BJ (cell line): ENCODE data around the gene DUSP7. TPM values are rescaled to one million over a fixed set of nuclear protein-coding genes. Genes with fewer than 3 reads are reported as not detected.

Experiments used
- CTCF ChIA-PET: fragments of 350-600 bp; formaldehyde crosslinking; extraction: SDS; loops from one replicate; lab custom pipeline; 2021; ENCODE audit warnings: antibody characterized with exemption, inconsistent platforms; lab: Yijun Ruan, JAX
- POLR2A ChIA-PET: fragments of 300-600 bp; sonication (Branson Sonifier 250); formaldehyde crosslinking; extraction: SDS; loops from one replicate; lab custom pipeline; 2021; ENCODE audit warnings: antibody characterized with exemption; lab: Charles Lee
- DNase-seq: peaks from one replicate; pipeline ENCODE4 v3.0.0-alpha.2; 2011; ENCODE audit warnings: low read depth
- H3K27me3 ChIP-seq: 2 replicates; pipeline ENCODE4 v1.6.0; 2011; ENCODE audit warnings: low read length; ENCODE audit not compliant: control insufficient read depth, insufficient read depth
- H3K36me3 ChIP-seq: 2 replicates; pipeline ENCODE4 v1.5.1; 2011; ENCODE audit warnings: low read length; ENCODE audit not compliant: control insufficient read depth, insufficient read depth
- H3K4me3 ChIP-seq: 2 replicates; pipeline ENCODE4 v1.5.1; 2011; ENCODE audit warnings: low read depth, mild to moderate bottlenecking, control low read depth, low read length
- CTCF ChIP-seq: IDR thresholded peaks from 2 replicates; pipeline ENCODE4 v1.5.1; 2011; ENCODE audit warnings: low read depth, mild to moderate bottlenecking, control low read depth, inconsistent platforms, low read length, moderate library complexity; ENCODE audit not compliant: insufficient read depth
- polyA plus RNA-seq: library from polyadenylated mRNA; depleted of rRNA; stranded (reverse); fragments of >200 nt; gene quantifications from 2 replicates; pipeline ENCODE4 v1.2.3, GENCODE V29; 2011

The DUSP7 gene
- polyA plus RNA-seq, 1 experiment: 37.0 TPM

DNA sequence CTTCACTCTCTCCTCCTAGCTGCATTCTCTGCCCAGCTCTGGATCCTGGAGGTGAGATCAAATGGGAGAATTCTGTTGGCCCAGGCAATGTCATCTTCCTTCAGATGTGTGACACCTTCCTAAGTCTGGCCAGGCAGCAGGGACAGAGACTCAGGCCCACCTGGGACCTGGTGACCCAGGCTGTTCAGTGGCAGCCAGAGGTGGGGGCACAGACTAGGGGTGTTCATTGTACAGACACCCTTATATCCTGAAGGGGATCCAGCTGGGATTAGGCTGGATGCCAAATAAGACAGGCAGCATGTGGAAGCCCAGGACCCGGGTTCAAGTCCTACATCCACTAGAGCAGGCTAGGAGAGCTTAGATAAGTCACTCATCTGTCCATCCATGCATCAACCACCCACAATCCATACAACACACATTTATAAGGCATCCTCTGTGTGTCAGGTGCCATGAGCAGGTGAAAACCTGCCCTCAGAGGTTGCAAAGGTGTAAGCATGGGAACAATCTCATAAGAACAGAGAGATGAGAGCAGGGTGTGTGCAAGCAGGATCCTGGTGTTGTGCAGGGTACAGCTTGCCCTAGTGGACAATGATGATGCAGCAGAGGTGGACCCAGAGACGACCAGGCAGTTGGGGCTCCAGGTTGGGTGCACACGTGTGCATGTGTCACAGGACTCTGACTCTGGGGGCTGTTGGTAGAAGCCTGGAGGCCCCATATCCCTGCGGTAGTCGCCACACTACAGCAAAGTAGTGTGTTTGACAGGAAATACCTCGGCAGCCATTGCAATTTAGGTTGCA is 42.4 kb downstream of the DUSP7 start:
- CTCF ChIA-PET: interaction anchor here (0.6 to 2.8 kb wide), 8 partner anchors 8 to 398 kb away, joined by 3 to 21 read pairs (median 4); no protein-coding TSS in a partner anchor

GRCh38 chr3:52012699-52013098 is 43.7 kb downstream of the DUSP7 start:
- CTCF ChIA-PET: interaction anchor here (0.9 to 2.3 kb wide), 5 partner anchors 9 to 123 kb away, joined by 3 to 21 read pairs (median 5); no protein-coding TSS in a partner anchor
- no peak for DNase-seq
- H3K27me3 ChIP-seq: no peaks in the 10 kb centered on the region
- H3K4me3 ChIP-seq: no peak overlapping the region
- TF ChIP-seq CTCF: no peak
- POLR2A ChIA-PET: no interaction called here
- H3K36me3 ChIP-seq: no peaks in the 10 kb centered on the region

More for the DNA sequence above, 42.4 kb downstream of the DUSP7 start:
- no peak overlapping the region for H3K4me3 ChIP-seq
- no peaks in the 10 kb centered on the region for H3K36me3 ChIP-seq
- TF ChIP-seq CTCF: no peak
- DNase-seq: no peak
- H3K27me3 ChIP-seq: no peaks in the 10 kb centered on the region
- POLR2A ChIA-PET: no interaction called here

DNA sequence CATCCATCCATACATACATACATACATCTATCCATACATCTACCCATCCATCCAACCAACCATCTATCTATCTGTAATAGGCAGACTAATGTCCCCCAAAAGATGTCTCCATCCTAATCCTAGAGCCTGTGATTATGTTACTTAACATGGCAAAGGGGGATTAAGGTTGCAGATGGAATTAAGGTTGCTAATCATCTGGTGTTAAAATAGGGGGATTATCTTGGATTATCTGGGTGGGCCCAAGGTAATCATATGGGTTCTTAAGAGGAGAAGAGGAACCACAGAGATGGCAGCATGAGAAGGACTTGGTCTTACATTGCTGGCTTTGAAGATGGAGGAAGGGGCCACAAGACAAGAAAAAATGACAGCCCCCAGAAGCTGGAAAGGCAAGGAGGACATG is 45.9 kb downstream of the DUSP7 start:
- ChIA-PET CTCF (no interaction called here), POLR2A (no interaction called here)
- Histone ChIP-seq H3K27me3 (no peaks in the 10 kb centered on the region), H3K4me3 (no peak overlapping the region), H3K36me3 (no peaks in the 10 kb centered on the region)
- TF ChIP-seq CTCF: no peak
- DNase-seq: no peak

DNA sequence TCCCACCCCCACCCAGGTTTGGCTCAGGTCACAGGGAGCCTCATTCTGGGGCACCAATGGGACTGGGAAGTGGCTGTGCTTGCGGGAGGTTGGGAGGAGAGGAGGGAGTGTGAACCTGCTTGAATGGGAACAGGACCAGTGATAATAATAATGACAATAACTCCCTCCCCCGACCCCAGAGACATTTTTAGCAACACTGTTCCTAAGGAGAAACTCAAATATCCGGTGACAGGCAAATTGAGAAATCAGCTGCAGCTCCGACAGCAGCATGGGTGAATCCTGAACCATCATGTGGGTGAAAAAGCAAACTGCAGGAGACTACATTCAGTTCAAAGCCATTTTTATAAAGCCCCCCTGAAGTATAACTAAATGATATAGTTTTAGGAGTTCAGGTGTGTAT is 49.1 kb downstream of the DUSP7 start:
- Histone ChIP-seq H3K4me3 (no peak overlapping the region), H3K27me3 (no peaks in the 10 kb centered on the region), H3K36me3 (no peaks in the 10 kb centered on the region)
- ChIA-PET CTCF (interaction anchor here (0.6 to 8.0 kb wide), 5 partner anchors 10 to 117 kb away, joined by 3 to 222 read pairs (median 4); partner anchors contain the start of gene ABHD14B), POLR2A (no interaction called here)
- TF ChIP-seq CTCF: no peak
- DNase-seq: no peak

DNA sequence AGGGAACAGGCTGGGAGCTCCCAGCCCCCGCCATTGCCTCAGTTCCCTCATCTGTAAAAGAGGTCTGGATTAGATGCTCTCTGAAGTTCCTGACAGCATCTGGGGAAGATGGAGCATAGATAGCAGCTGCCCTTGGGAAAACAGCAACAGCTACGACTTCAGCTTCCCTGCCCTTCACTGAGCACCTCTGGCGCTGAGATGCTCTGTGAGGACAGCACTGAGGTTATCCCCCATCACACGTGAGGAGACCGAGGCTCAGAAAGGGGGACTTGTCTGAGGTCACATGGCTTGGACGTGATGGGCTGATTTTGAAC is 49.6 kb downstream of the DUSP7 start:
- Histone ChIP-seq H3K27me3 (no peaks in the 10 kb centered on the region), H3K4me3 (no peak overlapping the region), H3K36me3 (no peaks in the 10 kb centered on the region)
- no peak for DNase-seq
- no peak for TF ChIP-seq CTCF
- POLR2A ChIA-PET: no interaction called here
- CTCF ChIA-PET: interaction anchor here (1.3 to 8.0 kb wide), 3 partner anchors 33 to 117 kb away, joined by 3 to 222 read pairs (median 179); partner anchors contain the start of genes ABHD14B and DUSP7
